Neural progenitor cell (in vitro differentiated cells): ENCODE measurements around the gene SYNDIG1L.

ENCODE experiments used
- EZH2 ChIP-seq: fragments of 200-600 bp; sonication (generic); IDR thresholded peaks from 2 replicates; pipeline ENCODE4 v1.6.1; 2017; ENCODE audit warnings: antibody characterized with exemption, mild to moderate bottlenecking, moderate library complexity
- TF ChIP-seq, protein P1 (sequence below): fragments of 200-600 bp; sonication (generic); IDR thresholded peaks from 2 replicates; pipeline ENCODE4 v1.5.1; 2017; ENCODE audit warnings: antibody characterized with exemption, mild to moderate bottlenecking

DNA sequence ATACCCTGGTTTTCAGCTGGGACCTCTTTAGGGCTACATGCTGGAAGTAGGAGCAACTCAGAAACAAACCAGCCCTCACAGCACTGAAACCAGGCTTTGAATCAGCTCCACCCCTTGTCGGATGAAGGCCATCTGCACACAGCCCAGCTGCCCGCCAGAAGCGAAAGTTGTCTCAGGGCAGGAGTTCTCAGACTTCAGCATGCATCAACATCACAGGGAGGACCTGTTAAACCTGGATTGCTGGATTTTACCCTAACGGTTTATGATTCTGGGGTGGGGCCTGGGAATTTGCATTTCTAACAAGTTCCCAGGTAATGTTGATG, 10.9 kb downstream of the SYNDIG1L start:
- TF ChIP-seq, protein P1, sequence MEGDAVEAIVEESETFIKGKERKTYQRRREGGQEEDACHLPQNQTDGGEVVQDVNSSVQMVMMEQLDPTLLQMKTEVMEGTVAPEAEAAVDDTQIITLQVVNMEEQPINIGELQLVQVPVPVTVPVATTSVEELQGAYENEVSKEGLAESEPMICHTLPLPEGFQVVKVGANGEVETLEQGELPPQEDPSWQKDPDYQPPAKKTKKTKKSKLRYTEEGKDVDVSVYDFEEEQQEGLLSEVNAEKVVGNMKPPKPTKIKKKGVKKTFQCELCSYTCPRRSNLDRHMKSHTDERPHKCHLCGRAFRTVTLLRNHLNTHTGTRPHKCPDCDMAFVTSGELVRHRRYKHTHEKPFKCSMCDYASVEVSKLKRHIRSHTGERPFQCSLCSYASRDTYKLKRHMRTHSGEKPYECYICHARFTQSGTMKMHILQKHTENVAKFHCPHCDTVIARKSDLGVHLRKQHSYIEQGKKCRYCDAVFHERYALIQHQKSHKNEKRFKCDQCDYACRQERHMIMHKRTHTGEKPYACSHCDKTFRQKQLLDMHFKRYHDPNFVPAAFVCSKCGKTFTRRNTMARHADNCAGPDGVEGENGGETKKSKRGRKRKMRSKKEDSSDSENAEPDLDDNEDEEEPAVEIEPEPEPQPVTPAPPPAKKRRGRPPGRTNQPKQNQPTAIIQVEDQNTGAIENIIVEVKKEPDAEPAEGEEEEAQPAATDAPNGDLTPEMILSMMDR = no peak
- no peak for TF ChIP-seq EZH2
